ENCODE measurements around the gene CHCHD3. TPM values are rescaled to one million over a fixed set of nuclear protein-coding genes. Genes with fewer than 3 reads are reported as not detected.

CHCHD3 gene
- total and polyA plus RNA-seq, 4 donors, result 48.8 to 71.0 (median 58.7) TPM

GRCh38 chr7:132858760-132859159 is 223.1 kb downstream of the CHCHD3 start:
- Histone ChIP-seq H3K27me3 (ENCODE audit: control insufficient read depth, insufficient read depth, low read length) (no peaks in the 10 kb centered on the region), H3K4me3 (ENCODE audit: low read depth, low read length) (no peak overlapping the region), H3K9me3 (ENCODE audit: control insufficient read depth, insufficient read depth, low read length) (no peaks in the 10 kb centered on the region), H3K27ac (ENCODE audit: low read depth, low read length) (no peak overlapping the region), H3K36me3 (ENCODE audit: control insufficient read depth, insufficient read depth, low read length) (no peaks in the 10 kb centered on the region), H3K4me1 (ENCODE audit: control insufficient read depth, insufficient read depth, low read length) (no peaks in the 10 kb centered on the region)
- DNase-seq (ENCODE audit: low read depth in 4 of 6, low spot score in 6 of 6), result no peak
- WGBS (ENCODE audit: insufficient coverage), result 100% methylated on average over 1 of the region's 4 CpGs

GRCh38 chr7:132858251-132858650 is 223.6 kb downstream of the CHCHD3 start:
- Histone ChIP-seq H3K27me3 (ENCODE audit: control insufficient read depth, insufficient read depth, low read length) (no peaks in the 10 kb centered on the region), H3K4me3 (ENCODE audit: low read depth, low read length) (no peak overlapping the region), H3K27ac (ENCODE audit: low read depth, low read length) (no peak overlapping the region), H3K36me3 (ENCODE audit: control insufficient read depth, insufficient read depth, low read length) (no peaks in the 10 kb centered on the region), H3K4me1 (ENCODE audit: control insufficient read depth, insufficient read depth, low read length) (no peaks in the 10 kb centered on the region), H3K9me3 (ENCODE audit: control insufficient read depth, insufficient read depth, low read length) (no peaks in the 10 kb centered on the region)
- WGBS (ENCODE audit: insufficient coverage), result 100% methylated on average over 1 of the region's 2 CpGs
- no peak for DNase-seq (ENCODE audit: low read depth in 4 of 6, low spot score in 6 of 6)

DNA sequence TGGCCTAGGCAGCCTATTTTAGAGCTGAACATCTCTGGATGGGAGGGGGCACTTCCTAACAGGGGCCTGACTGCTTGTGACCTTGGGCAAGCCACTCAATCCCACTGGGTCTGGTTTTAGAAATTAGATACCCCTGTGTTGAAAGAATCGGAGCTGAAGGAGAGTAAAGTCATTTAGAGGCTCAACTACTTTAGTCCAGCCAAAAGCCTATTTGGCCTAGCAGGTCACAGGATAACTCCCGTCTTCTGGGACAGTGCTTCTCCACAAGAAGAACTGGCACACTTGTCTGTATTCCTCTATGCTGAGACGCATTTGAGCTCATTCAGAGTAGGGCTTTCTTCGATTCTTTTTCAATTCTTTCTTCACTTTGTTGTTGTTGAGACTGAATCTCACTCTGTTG is 224.2 kb downstream of the CHCHD3 start:
- H3K27me3 ChIP-seq (ENCODE audit: control insufficient read depth, insufficient read depth, low read length), result no peaks in the 10 kb centered on the region
- no peak overlapping the region for H3K4me3 ChIP-seq (ENCODE audit: low read depth, low read length)
- no peaks in the 10 kb centered on the region for H3K36me3 ChIP-seq (ENCODE audit: control insufficient read depth, insufficient read depth, low read length)
- DNase-seq (ENCODE audit: low read depth in 4 of 6, low spot score in 6 of 6), result no peak
- no peaks in the 10 kb centered on the region for H3K4me1 ChIP-seq (ENCODE audit: control insufficient read depth, insufficient read depth, low read length)
- H3K27ac ChIP-seq (ENCODE audit: low read depth, low read length), result no peak overlapping the region
- 96% methylated on average over 4 of the region's 4 CpGs for WGBS (ENCODE audit: insufficient coverage)
- no peaks in the 10 kb centered on the region for H3K9me3 ChIP-seq (ENCODE audit: control insufficient read depth, insufficient read depth, low read length)

DNA sequence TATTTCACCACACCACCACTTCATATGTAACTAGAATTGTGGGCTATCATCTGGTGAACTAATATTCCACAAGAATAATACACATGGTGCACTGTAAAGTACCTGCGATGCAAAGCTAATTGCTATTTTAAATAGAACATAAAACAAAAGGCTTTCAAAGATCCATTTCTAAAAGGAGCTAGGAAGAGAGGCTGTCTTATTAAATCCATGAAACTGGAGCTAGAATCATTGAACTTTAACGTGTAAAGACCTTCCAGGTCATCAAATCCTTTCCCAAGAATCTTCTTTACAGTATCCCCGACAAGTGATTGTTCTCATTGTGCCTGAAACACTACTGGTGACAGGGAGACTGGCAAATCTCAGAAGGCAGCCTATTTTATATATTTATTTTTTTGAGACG is 224.9 kb downstream of the CHCHD3 start:
- Histone ChIP-seq H3K4me3 (ENCODE audit: low read depth, low read length) (no peak overlapping the region), H3K27ac (ENCODE audit: low read depth, low read length) (no peak overlapping the region), H3K4me1 (ENCODE audit: control insufficient read depth, insufficient read depth, low read length) (no peaks in the 10 kb centered on the region), H3K9me3 (ENCODE audit: control insufficient read depth, insufficient read depth, low read length) (no peaks in the 10 kb centered on the region), H3K36me3 (ENCODE audit: control insufficient read depth, insufficient read depth, low read length) (no peaks in the 10 kb centered on the region), H3K27me3 (ENCODE audit: control insufficient read depth, insufficient read depth, low read length) (no peaks in the 10 kb centered on the region)
- 67% methylated on average over 1 of the region's 4 CpGs for WGBS (ENCODE audit: insufficient coverage)
- DNase-seq (ENCODE audit: low read depth in 4 of 6, low spot score in 6 of 6), result no peak

DNA sequence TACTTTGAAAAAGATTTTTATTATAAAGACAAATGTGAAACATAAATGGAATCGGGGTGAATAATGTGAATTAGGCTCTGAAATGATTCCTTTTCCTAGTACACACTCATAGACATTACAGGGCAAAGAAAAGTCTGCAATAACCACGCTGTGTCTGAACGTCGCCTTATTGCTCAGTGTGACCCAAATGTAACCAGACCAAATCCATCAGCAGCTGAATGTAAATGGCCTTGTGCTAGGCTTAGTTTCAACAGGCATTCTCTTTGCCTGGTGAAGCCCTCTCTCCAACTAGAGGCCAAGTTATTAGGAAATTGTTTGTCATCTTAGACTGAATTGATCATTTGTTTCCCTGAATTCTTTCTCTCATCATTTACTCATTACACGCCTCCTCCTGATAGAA is 225.5 kb downstream of the CHCHD3 start:
- Histone ChIP-seq H3K9me3 (ENCODE audit: control insufficient read depth, insufficient read depth, low read length) (no peaks in the 10 kb centered on the region), H3K36me3 (ENCODE audit: control insufficient read depth, insufficient read depth, low read length) (no peaks in the 10 kb centered on the region), H3K4me3 (ENCODE audit: low read depth, low read length) (no peak overlapping the region), H3K27ac (ENCODE audit: low read depth, low read length) (no peak overlapping the region), H3K4me1 (ENCODE audit: control insufficient read depth, insufficient read depth, low read length) (no peaks in the 10 kb centered on the region), H3K27me3 (ENCODE audit: control insufficient read depth, insufficient read depth, low read length) (no peaks in the 10 kb centered on the region)
- 43% methylated on average over 3 of the region's 5 CpGs for WGBS (ENCODE audit: insufficient coverage)
- peak in 2 of 6 donors; percentile 34 to 52 for DNase-seq (ENCODE audit: low read depth in 4 of 6, low spot score in 6 of 6)

DNA sequence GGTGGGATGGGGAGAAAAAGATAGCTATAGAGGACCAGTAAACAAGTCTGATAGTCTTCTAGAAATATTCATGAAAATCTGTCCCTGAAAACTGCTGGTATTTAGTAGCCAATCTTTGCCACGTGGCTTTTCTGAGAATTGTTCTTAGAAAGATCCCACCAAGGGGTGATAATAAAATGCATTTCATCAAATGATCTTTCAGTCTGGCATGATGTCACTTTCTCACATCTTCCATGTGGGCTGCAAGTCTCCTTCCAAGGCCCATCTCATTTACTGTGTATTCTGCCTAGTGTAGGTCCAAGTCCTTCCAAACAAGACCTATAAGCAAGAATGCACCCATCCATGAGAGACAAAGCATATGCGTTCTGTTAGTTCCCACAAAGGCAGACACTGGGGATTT is 226.0 kb downstream of the CHCHD3 start:
- H3K4me3 ChIP-seq (ENCODE audit: low read depth, low read length), result no peak overlapping the region
- H3K9me3 ChIP-seq (ENCODE audit: control insufficient read depth, insufficient read depth, low read length), result no peaks in the 10 kb centered on the region
- H3K4me1 ChIP-seq (ENCODE audit: control insufficient read depth, insufficient read depth, low read length), result no peaks in the 10 kb centered on the region
- no peaks in the 10 kb centered on the region for H3K27me3 ChIP-seq (ENCODE audit: control insufficient read depth, insufficient read depth, low read length)
- no peaks in the 10 kb centered on the region for H3K36me3 ChIP-seq (ENCODE audit: control insufficient read depth, insufficient read depth, low read length)
- WGBS (ENCODE audit: insufficient coverage), result 65% methylated on average over 2 of the region's 2 CpGs
- peak in 1 of 6 donors; percentile 85 for DNase-seq (ENCODE audit: low read depth in 4 of 6, low spot score in 6 of 6)
- H3K27ac ChIP-seq (ENCODE audit: low read depth, low read length), result no peak overlapping the region

DNA sequence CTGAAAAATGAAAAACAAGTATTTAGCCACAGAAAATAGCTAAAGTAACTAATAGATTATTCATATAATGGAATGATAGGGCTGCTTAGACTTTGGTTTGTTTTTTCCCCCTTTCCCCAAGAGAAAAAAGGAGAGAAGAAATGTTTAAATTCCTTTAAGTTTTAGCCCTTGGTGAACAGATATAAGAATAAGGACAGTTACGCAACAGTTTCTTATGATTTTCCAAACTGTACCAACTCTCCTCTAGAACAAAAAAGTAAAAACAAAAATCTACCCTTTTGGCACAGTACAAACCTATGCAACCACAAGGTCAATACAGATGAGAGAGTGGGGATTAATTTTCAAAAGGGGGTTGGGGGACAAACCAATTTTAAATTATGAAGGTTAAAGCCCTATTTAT is 227.7 kb downstream of the CHCHD3 start:
- Histone ChIP-seq H3K27me3 (ENCODE audit: control insufficient read depth, insufficient read depth, low read length) (no peaks in the 10 kb centered on the region), H3K4me1 (ENCODE audit: control insufficient read depth, insufficient read depth, low read length) (no peaks in the 10 kb centered on the region), H3K36me3 (ENCODE audit: control insufficient read depth, insufficient read depth, low read length) (no peaks in the 10 kb centered on the region), H3K4me3 (ENCODE audit: low read depth, low read length) (no peak overlapping the region), H3K27ac (ENCODE audit: low read depth, low read length) (no peak overlapping the region), H3K9me3 (ENCODE audit: control insufficient read depth, insufficient read depth, low read length) (no peaks in the 10 kb centered on the region)
- WGBS (ENCODE audit: insufficient coverage), result no CpG with 5 or more reads among the region's 1 CpG
- DNase-seq (ENCODE audit: low read depth in 4 of 6, low spot score in 6 of 6), result no peak

DNA sequence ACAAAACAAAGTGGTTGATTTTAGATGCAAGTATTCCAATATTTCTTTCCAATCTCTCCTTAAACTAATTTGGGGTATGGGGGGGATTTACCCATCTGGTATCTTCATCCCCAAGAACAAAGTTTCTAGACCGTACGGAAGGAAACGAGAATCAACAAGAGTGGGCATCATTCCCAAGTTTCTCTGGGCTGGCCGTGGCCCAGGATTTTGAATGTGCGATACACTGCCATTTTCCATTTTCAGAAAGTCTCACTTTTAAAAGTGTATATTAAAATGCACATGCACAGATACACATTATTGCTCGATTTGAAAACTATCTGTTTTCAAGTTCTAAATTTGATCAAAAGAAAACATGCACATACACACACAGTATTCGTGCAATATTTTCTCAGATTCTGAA is 234.5 kb downstream of the CHCHD3 start:
- no peaks in the 10 kb centered on the region for H3K27me3 ChIP-seq (ENCODE audit: control insufficient read depth, insufficient read depth, low read length)
- peak in 1 of 6 donors; percentile 77 for DNase-seq (ENCODE audit: low read depth in 4 of 6, low spot score in 6 of 6)

GRCh38 chr7:132846086-132846485 is 235.8 kb downstream of the CHCHD3 start:
- no peaks in the 10 kb centered on the region for H3K9me3 ChIP-seq (ENCODE audit: control insufficient read depth, insufficient read depth, low read length)
- DNase-seq (ENCODE audit: low read depth in 4 of 6, low spot score in 6 of 6), result no peak
- no peak overlapping the region for H3K4me3 ChIP-seq (ENCODE audit: low read depth, low read length)
- no peak overlapping the region for H3K27ac ChIP-seq (ENCODE audit: low read depth, low read length)
- H3K4me1 ChIP-seq (ENCODE audit: control insufficient read depth, insufficient read depth, low read length), result no peaks in the 10 kb centered on the region
- WGBS (ENCODE audit: insufficient coverage), result 89% methylated on average over 1 of the region's 3 CpGs
- no peaks in the 10 kb centered on the region for H3K36me3 ChIP-seq (ENCODE audit: control insufficient read depth, insufficient read depth, low read length)
- no peaks in the 10 kb centered on the region for H3K27me3 ChIP-seq (ENCODE audit: control insufficient read depth, insufficient read depth, low read length)

More for the DNA sequence above, 234.5 kb downstream of the CHCHD3 start:
- Histone ChIP-seq H3K36me3 (ENCODE audit: control insufficient read depth, insufficient read depth, low read length) (no peaks in the 10 kb centered on the region), H3K4me3 (ENCODE audit: low read depth, low read length) (no peak overlapping the region), H3K4me1 (ENCODE audit: control insufficient read depth, insufficient read depth, low read length) (no peaks in the 10 kb centered on the region), H3K27ac (ENCODE audit: low read depth, low read length) (no peak overlapping the region), H3K9me3 (ENCODE audit: control insufficient read depth, insufficient read depth, low read length) (no peaks in the 10 kb centered on the region)
- 100% methylated on average over 2 of the region's 7 CpGs for WGBS (ENCODE audit: insufficient coverage)

GRCh38 chr7:132842478-132842877 is 239.4 kb downstream of the CHCHD3 start:
- Histone ChIP-seq H3K36me3 (ENCODE audit: control insufficient read depth, insufficient read depth, low read length) (no peaks in the 10 kb centered on the region), H3K27me3 (ENCODE audit: control insufficient read depth, insufficient read depth, low read length) (no peaks in the 10 kb centered on the region), H3K27ac (ENCODE audit: low read depth, low read length) (no peak overlapping the region), H3K4me3 (ENCODE audit: low read depth, low read length) (no peak overlapping the region), H3K4me1 (ENCODE audit: control insufficient read depth, insufficient read depth, low read length) (no peaks in the 10 kb centered on the region), H3K9me3 (ENCODE audit: control insufficient read depth, insufficient read depth, low read length) (no peaks in the 10 kb centered on the region)
- no CpG with 5 or more reads among the region's 4 CpGs for WGBS (ENCODE audit: insufficient coverage)
- DNase-seq (ENCODE audit: low read depth in 4 of 6, low spot score in 6 of 6), result no peak

Measured in spinal cord (tissue), 10 donors.